ENCODE results near the gene LRCOL1. TPM values are rescaled to one million over a fixed set of nuclear protein-coding genes. Genes with fewer than 3 reads are reported as not detected.
A peak's percentile ranks its signal among the peaks of the same experiment; 100 is the strongest.

Gene LRCOL1
- total and polyA plus RNA-seq, 2 of the 13 experiments (the other 11 are each of a cell fraction or from before 2014, with no cell fraction given): not detected

GRCh38 chr12:132604668-132605441 is 5.5 kb downstream of the LRCOL1 start (continued):
- TF ChIP-seq, protein P1, sequence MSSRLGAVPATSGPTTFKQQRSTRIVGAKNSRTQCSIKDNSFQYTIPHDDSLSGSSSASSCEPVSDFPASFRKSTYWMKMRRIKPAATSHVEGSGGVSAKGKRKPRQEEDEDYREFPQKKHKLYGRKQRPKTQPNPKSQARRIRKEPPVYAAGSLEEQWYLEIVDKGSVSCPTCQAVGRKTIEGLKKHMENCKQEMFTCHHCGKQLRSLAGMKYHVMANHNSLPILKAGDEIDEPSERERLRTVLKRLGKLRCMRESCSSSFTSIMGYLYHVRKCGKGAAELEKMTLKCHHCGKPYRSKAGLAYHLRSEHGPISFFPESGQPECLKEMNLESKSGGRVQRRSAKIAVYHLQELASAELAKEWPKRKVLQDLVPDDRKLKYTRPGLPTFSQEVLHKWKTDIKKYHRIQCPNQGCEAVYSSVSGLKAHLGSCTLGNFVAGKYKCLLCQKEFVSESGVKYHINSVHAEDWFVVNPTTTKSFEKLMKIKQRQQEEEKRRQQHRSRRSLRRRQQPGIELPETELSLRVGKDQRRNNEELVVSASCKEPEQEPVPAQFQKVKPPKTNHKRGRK (CRISPR knock-in tag; IDR thresholded peaks at IDR 0.05): no peak
- TF ChIP-seq ZNF740 (CRISPR knock-in tag; IDR thresholded peaks at IDR 0.05): no peak
- TF ChIP-seq KLF13 (CRISPR knock-in tag; IDR thresholded peaks at IDR 0.05): no peak
- TF ChIP-seq ZNF878 (CRISPR knock-in tag; IDR thresholded peaks at IDR 0.05): no peak
- no peak for TF ChIP-seq ETV5 (CRISPR knock-in tag; IDR thresholded peaks at IDR 0.05; ENCODE audit: borderline replicate concordance)
- TF ChIP-seq, protein P2, sequence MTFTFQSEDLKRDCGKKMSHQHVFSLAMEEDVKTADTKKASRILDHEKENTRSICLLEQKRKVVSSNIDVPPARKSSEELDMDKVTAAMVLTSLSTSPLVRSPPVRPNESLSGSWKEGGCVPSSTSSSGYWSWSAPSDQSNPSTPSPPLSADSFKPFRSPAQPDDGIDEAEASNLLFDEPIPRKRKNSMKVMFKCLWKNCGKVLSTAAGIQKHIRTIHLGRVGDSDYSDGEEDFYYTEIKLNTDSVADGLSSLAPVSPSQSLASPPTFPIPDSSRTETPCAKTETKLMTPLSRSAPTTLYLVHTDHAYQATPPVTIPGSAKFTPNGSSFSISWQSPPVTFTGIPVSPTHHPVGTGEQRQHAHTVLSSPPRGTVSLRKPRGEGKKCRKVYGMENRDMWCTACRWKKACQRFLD (CRISPR knock-in tag; IDR thresholded peaks at IDR 0.05; ENCODE audit: borderline replicate concordance): no peak
- TF ChIP-seq, protein P3, sequence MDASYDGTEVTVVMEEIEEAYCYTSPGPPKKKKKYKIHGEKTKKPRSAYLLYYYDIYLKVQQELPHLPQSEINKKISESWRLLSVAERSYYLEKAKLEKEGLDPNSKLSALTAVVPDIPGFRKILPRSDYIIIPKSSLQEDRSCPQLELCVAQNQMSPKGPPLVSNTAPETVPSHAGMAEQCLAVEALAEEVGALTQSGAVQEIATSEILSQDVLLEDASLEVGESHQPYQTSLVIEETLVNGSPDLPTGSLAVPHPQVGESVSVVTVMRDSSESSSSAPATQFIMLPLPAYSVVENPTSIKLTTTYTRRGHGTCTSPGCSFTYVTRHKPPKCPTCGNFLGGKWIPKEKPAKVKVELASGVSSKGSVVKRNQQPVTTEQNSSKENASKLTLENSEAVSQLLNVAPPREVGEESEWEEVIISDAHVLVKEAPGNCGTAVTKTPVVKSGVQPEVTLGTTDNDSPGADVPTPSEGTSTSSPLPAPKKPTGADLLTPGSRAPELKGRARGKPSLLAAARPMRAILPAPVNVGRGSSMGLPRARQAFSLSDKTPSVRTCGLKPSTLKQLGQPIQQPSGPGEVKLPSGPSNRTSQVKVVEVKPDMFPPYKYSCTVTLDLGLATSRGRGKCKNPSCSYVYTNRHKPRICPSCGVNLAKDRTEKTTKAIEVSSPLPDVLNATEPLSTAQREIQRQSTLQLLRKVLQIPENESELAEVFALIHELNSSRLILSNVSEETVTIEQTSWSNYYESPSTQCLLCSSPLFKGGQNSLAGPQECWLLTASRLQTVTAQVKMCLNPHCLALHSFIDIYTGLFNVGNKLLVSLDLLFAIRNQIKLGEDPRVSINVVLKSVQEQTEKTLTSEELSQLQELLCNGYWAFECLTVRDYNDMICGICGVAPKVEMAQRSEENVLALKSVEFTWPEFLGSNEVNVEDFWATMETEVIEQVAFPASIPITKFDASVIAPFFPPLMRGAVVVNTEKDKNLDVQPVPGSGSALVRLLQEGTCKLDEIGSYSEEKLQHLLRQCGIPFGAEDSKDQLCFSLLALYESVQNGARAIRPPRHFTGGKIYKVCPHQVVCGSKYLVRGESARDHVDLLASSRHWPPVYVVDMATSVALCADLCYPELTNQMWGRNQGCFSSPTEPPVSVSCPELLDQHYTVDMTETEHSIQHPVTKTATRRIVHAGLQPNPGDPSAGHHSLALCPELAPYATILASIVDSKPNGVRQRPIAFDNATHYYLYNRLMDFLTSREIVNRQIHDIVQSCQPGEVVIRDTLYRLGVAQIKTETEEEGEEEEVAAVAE (CRISPR knock-in tag; IDR thresholded peaks at IDR 0.05; ENCODE audit: borderline replicate concordance): no peak
- TF ChIP-seq ELF1 (CRISPR knock-in tag; IDR thresholded peaks at IDR 0.05): no peak
- peak; percentile 25; the same call in 1 of the 2 replicates for TF ChIP-seq GATAD2A (CRISPR knock-in tag; IDR thresholded peaks at IDR 0.05)
- TF ChIP-seq, protein P4, sequence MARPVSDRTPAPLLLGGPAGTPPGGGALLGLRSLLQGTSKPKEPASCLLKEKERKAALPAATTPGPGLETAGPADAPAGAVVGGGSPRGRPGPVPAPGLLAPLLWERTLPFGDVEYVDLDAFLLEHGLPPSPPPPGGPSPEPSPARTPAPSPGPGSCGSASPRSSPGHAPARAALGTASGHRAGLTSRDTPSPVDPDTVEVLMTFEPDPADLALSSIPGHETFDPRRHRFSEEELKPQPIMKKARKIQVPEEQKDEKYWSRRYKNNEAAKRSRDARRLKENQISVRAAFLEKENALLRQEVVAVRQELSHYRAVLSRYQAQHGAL (CRISPR knock-in tag; IDR thresholded peaks at IDR 0.05; ENCODE audit: not compliant biosample characterization): no peak
- peak; percentile 33; the same call in 1 of the 2 replicates for TF ChIP-seq FOXA3 (CRISPR knock-in tag; IDR thresholded peaks at IDR 0.05)
- no peak for TF ChIP-seq ZSCAN22 (CRISPR knock-in tag; IDR thresholded peaks at IDR 0.05)
- no peak for TF ChIP-seq ARID3A (IDR thresholded peaks at IDR 0.05; ENCODE audit: low read depth, low read length)
- no peak for TF ChIP-seq WIZ (CRISPR knock-in tag; IDR thresholded peaks at IDR 0.05)
- TF ChIP-seq NFKB2 (CRISPR knock-in tag; IDR thresholded peaks at IDR 0.05; ENCODE audit: borderline replicate concordance): no peak
- TF ChIP-seq ZNF180 (CRISPR knock-in tag; IDR thresholded peaks at IDR 0.05; ENCODE audit: borderline replicate concordance, low read depth): no peak
- no peak for TF ChIP-seq MEIS2 (CRISPR knock-in tag; IDR thresholded peaks at IDR 0.05)
- TF ChIP-seq FOXO1 (CRISPR knock-in tag; IDR thresholded peaks at IDR 0.05): no peak
- no peak for TF ChIP-seq NFE2L1 (CRISPR knock-in tag; IDR thresholded peaks at IDR 0.05; ENCODE audit: borderline replicate concordance)

Measured in HepG2 (cell line).